ENCODE data around the gene PRSS22.

The PRSS22 gene

GRCh38 chr16:2829501-2830354 lies 28.2 kb downstream of the PRSS22 start, which contains the start of gene ZG16B:
ZG16B (plus strand) TSS chr16:2830303; CDS start chr16:2830442, 139 bp downstream.
- no peak for DNase-seq (ENCODE audit: low spot score)

DNA sequence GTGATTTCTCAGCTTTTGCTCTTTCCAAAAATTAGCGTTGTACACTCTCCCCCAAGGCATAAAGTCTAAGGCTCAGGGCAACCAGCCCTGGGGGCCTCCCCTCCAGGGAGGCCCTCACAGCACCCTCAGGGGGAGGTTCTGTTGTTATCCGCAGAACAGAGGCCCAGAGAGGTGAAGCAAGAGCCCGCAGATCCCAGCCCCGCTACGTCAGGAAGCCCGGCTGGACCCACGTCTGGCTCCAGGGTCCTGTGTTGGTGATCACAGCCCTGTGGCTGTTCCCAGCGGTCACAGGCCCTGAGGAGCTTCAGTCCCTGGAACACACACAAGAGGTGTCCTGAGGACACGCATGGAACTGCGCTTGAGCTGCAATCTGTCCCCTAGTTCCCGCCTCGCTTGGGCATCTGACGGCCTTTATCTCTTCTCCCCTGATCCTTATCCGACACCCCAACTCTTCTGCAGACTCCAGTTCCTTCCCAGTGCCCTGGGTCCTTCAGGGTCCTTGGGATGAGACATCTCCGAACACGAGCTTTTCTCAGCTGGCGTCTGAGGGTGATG lies 29.0 kb downstream of the PRSS22 start:
- no peak for DNase-seq (ENCODE audit: low spot score)

DNA sequence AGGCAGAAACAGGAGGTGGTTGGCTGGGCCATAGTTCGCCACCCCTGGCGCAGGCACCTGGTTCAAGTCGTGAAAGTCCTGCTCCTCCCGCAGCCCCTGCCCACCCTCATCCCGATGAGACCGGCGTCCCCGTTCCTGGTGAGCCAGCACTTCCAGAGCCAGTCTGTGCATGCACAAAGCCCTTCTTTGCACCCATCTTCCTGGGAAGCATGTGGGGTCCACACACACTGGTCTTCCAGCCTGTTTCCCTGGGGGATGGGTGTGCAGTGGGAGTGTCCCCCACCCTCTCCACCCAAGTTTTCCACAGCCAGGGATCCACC lies 29.5 kb downstream of the PRSS22 start:
- DNase-seq (ENCODE audit: low spot score) = no peak

GRCh38 chr16:2827831-2828520 lies 30.0 kb downstream of the PRSS22 start:
- DNase-seq (ENCODE audit: low spot score) = no peak

DNA sequence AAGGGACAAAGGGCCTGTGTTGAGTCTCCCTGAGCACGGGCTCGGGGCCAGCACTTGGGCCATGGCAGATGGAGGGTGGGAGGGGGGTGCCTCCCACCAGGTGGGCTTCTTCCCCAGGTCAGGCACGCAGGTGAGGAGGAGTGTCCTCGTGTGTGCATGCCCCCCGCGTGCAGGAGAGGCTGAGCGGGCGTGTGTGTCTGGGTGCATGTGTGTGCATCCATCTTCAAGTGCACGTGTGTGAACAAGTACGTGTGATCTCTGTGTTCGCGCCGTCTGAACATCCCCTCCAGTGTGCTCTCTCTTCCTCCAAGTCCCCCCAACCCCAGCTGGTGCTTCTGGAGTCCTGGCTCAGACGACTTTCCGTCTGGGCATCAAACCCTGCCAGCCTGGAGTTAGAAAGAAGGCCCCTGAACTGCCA lies 30.6 kb downstream of the PRSS22 start:
- DNase-seq (ENCODE audit: low spot score) = no peak

GRCh38 chr16:2826591-2827373 lies 31.2 kb downstream of the PRSS22 start:
- DNase-seq (ENCODE audit: low spot score) = no peak

GRCh38 chr16:2825906-2826305 lies 32.1 kb downstream of the PRSS22 start:
- DNase-seq (ENCODE audit: low spot score) = no peak

GRCh38 chr16:2825049-2825742 lies 32.8 kb downstream of the PRSS22 start:
- DNase-seq (ENCODE audit: low spot score) = no peak

- DNase-seq (ENCODE audit: low spot score) = no peak
Measured at GRCh38 chr16:2824626-2825025, 33.3 kb downstream of the PRSS22 start.

DNA sequence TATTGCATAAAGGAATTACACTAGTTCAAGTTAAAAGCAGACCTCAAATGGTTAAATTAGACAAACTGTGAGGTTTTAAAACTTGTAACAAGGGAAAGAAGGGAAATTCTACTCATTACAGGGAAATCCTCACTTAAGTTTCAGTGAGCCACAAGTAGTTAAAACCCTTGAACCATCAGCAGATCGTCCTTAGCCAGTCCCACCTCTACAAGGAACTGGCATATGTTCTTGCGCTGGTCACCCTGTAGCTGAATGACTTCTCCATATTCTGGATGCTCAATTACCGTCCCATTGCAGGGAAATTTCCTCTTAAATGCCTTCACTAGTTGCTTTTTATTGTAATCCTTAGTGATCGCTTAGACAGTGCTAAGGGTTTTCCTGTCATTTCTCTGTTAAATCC lies 35.5 kb downstream of the PRSS22 start:
- no peak for DNase-seq (ENCODE audit: low spot score)

- DNase-seq (ENCODE audit: low spot score) = no peak
Measured at GRCh38 chr16:2822158-2822495, 35.8 kb downstream of the PRSS22 start.

DNA sequence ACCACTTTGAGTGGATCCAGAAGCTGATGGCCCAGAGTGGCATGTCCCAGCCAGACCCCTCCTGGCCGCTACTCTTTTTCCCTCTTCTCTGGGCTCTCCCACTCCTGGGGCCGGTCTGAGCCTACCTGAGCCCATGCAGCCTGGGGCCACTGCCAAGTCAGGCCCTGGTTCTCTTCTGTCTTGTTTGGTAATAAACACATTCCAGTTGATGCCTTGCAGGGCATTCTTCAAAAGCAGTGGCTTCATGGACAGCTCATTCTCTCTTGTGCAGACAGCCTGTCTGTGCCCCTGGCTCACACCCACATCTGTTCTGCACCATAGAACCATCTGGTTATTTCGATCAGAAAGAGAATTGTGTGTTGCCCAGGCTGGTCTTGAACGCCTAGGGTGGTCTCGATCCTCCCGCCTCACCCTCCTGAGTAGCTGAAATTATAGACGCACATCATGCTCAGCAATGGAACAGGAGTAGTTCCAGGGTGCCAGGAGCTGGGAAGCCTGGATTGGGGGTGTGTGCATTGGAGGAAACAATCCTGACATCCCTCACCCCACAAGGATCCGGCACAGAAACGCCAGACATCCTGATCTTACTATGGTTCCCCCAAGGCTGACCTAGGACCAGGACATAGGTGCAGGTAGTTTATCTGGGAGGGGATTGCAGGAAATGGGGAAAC lies 36.3 kb downstream of the PRSS22 start:
- peak; percentile 33 for DNase-seq (ENCODE audit: low spot score)

GRCh38 chr16:2820836-2821486 lies 37.0 kb downstream of the PRSS22 start:
- DNase-seq (ENCODE audit: low spot score) = no peak

- no peak for DNase-seq (ENCODE audit: low spot score)
Measured at GRCh38 chr16:2819939-2820835, 37.8 kb downstream of the PRSS22 start.

GRCh38 chr16:2819179-2819938 lies 38.6 kb downstream of the PRSS22 start:
- no peak for DNase-seq (ENCODE audit: low spot score)

DNA sequence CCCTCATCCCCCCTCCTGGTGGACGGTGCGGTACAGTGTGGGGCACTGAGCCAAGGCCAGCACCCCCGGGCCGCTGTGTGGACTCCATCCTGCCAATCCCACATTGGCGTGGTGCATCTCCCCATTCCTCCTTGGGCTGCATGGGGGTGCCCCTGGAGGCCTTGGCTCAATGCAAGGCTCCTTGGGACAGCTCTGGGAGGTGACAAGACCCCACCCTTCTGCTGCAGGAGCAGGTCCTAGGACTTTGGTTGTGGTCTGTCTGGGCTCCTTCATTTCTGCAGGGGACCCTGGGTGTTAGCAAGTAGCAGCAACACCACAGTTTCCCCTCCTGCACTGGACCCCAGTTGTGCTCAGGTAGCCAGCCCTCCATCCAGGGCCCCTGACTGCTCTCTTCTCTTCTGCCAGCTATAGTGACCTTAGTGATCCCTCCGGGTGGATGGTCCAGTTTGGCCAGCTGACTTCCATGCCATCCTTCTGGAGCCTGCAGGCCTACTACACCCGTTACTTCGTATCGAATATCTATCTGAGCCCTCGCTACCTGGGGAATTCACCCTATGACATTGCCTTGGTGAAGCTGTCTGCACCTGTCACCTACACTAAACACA lies 39.6 kb downstream of the PRSS22 start:
- no peak for DNase-seq (ENCODE audit: low spot score)

- no peak for DNase-seq (ENCODE audit: low spot score)
Measured at GRCh38 chr16:2817340-2818271, 40.4 kb downstream of the PRSS22 start.
